MCF 10A (cell line): ENCODE data around the gene PGK1. TPM values are rescaled to one million over a fixed set of nuclear protein-coding genes. Genes with fewer than 3 reads are reported as not detected.
"Not testable (repeated sequence)": the region's sequence is repeated elsewhere in the genome, so short reads cannot be mapped to it uniquely, and the experiment has no call there.

Experiments used
- BruUV-seq: library from RNA; stranded (reverse); fragments of 400-500 nt; replicated peaks from 2 replicates; lab custom pipeline; 2021; lab: Mats Ljungman, UMichigan
- CTCF ChIA-PET: fragments of 300-600 bp; sonication (Branson Sonifier 250); formaldehyde crosslinking; extraction: SDS; loops from one replicate; lab custom pipeline; 2021; ENCODE audit warnings: antibody characterized with exemption, inconsistent platforms; lab: Yijun Ruan, JAX
- POLR2A ChIA-PET: fragments of 300-600, 350-650 bp; sonication (Branson Sonifier 250); formaldehyde crosslinking; extraction: SDS; loops from one replicate; lab custom pipeline; 2020; ENCODE audit warnings: antibody characterized with exemption, inconsistent platforms; lab: Yijun Ruan, JAX
- DNase-seq: peaks from one replicate; pipeline ENCODE4 v3.0.0-alpha.2; 2018; ENCODE audit not compliant: unreplicated experiment
- H3K27ac Mint-ChIP-seq: one replicate; pipeline ENCODE4 v1.8.0; 2022; ENCODE audit warnings: mild to moderate bottlenecking, low read depth, mixed read lengths; ENCODE audit not compliant: unreplicated experiment
- H3K27me3 Mint-ChIP-seq: one replicate; pipeline ENCODE4 v1.8.0; 2022; ENCODE audit warnings: mixed read lengths; ENCODE audit not compliant: insufficient read depth, unreplicated experiment
- H3K36me3 Mint-ChIP-seq: one replicate; pipeline ENCODE4 v1.8.0; 2022; ENCODE audit warnings: mild to moderate bottlenecking, moderate library complexity, mixed read lengths; ENCODE audit not compliant: insufficient read depth, unreplicated experiment
- H3K4me1 Mint-ChIP-seq: one replicate; pipeline ENCODE4 v1.8.0; 2022; ENCODE audit warnings: mixed read lengths; ENCODE audit not compliant: insufficient read depth, unreplicated experiment
- H3K4me3 Mint-ChIP-seq: one replicate; pipeline ENCODE4 v1.8.0; 2022; ENCODE audit warnings: mild to moderate bottlenecking, moderate library complexity, mixed read lengths; ENCODE audit not compliant: unreplicated experiment
- H3K9me3 Mint-ChIP-seq: one replicate; pipeline ENCODE4 v1.8.0; 2022; ENCODE audit warnings: mixed read lengths; ENCODE audit not compliant: unreplicated experiment
- CTCF ChIP-seq: fragments of 200-600 bp; IDR thresholded peaks from one replicate; pipeline ENCODE4 v1.8.0; 2022; ENCODE audit warnings: antibody characterized with exemption, mild to moderate bottlenecking; ENCODE audit not compliant: unreplicated experiment
- intact Hi-C: fragments of 100-400 bp; cut with micrococcal nuclease; formaldehyde crosslinking; loops from 2 replicates; pipeline ENCODE4 v1.14.1; 2022
- total RNA-seq: library from RNA; stranded (reverse); gene quantifications from 2 replicates; pipeline ENCODE4 v1.2.3, GENCODE V29; 2022

Gene PGK1
- total RNA-seq, 1 experiment from 2014 or later, result 310 TPM

- no peak for TF ChIP-seq CTCF
- ChIA-PET CTCF (interaction anchor here (1.0 kb wide), 1 partner anchor 37 kb away, joined by 3 read pairs; no protein-coding TSS in a partner anchor), POLR2A (no interaction called here)
- H3K36me3 Mint-ChIP-seq, result no peaks in the 10 kb centered on the region
- H3K4me3 Mint-ChIP-seq, result no peak overlapping the region
- H3K27me3 Mint-ChIP-seq, result no peaks in the 10 kb centered on the region
- no peaks in the 10 kb centered on the region for H3K9me3 Mint-ChIP-seq
- BruUV-seq, result no TSS peak
- intact Hi-C loops, result no loop called here
- H3K27ac Mint-ChIP-seq, result no peak overlapping the region
- DNase-seq, result no peak
- no peaks in the 10 kb centered on the region for H3K4me1 Mint-ChIP-seq
Measured at GRCh38 chrX:78066110-78066509, 37.9 kb upstream of the PGK1 start.

- ChIA-PET POLR2A (no interaction called here), CTCF (interaction anchor here (0.6 kb wide), 1 partner anchor 46 kb away, joined by 3 read pairs; no protein-coding TSS in a partner anchor)
- H3K36me3 Mint-ChIP-seq, result no peaks in the 10 kb centered on the region
- H3K4me3 Mint-ChIP-seq, result no peak overlapping the region
- intact Hi-C loops, result no loop called here
- no peaks in the 10 kb centered on the region for H3K4me1 Mint-ChIP-seq
- peaks cover 9% of the 10 kb centered on the region for H3K9me3 Mint-ChIP-seq
- H3K27ac Mint-ChIP-seq, result no peak overlapping the region
- no peaks in the 10 kb centered on the region for H3K27me3 Mint-ChIP-seq
- DNase-seq, result no peak
- no peak for TF ChIP-seq CTCF
- no TSS peak for BruUV-seq
Measured at GRCh38 chrX:78071331-78071730, 32.7 kb upstream of the PGK1 start.

GRCh38 chrX:78073147-78074077, 30.6 kb upstream of the PGK1 start:
- BruUV-seq, POLR2A ChIA-PET, intact Hi-C loops, H3K9me3 Mint-ChIP-seq, H3K4me1 Mint-ChIP-seq, H3K4me3 Mint-ChIP-seq, H3K27me3 Mint-ChIP-seq, H3K36me3 Mint-ChIP-seq, DNase-seq, H3K27ac Mint-ChIP-seq: not testable (repeated sequence)
- CTCF ChIA-PET, result interaction anchor here (1.1 to 1.5 kb wide), 2 partner anchors 44 to 49 kb away, joined by 3 to 4 read pairs; no protein-coding TSS in a partner anchor

- peaks cover 13% of the 10 kb centered on the region for H3K9me3 Mint-ChIP-seq
- ChIA-PET CTCF (interaction anchor here (1.1 to 1.5 kb wide), 2 partner anchors 45 to 49 kb away, joined by 3 to 4 read pairs; no protein-coding TSS in a partner anchor), POLR2A (no interaction called here)
- H3K27me3 Mint-ChIP-seq, result no peaks in the 10 kb centered on the region
- no peaks in the 10 kb centered on the region for H3K4me1 Mint-ChIP-seq
- intact Hi-C loops, result no loop called here
- H3K4me3 Mint-ChIP-seq, result no peak overlapping the region
- H3K27ac Mint-ChIP-seq, result no peak overlapping the region
- TF ChIP-seq CTCF, result no peak
- DNase-seq, result no peak
- no TSS peak for BruUV-seq
- H3K36me3 Mint-ChIP-seq, result no peaks in the 10 kb centered on the region
Measured at GRCh38 chrX:78074088-78074487, 30.0 kb upstream of the PGK1 start.
